Heart left ventricle (tissue), 16 donors: ENCODE data around the gene PBLD. TPM values are rescaled to one million over a fixed set of nuclear protein-coding genes. Genes with fewer than 3 reads are reported as not detected.

Experiments
- ATAC-seq, 4 donors: fragments of 200-7000 bp; cut with Tn5 transposase; one replicate each; pipeline ENCODE4 v1.9.1; 2020 to 2022; ENCODE audit warnings: moderate library complexity in 4 of 4, mild to moderate bottlenecking in 3 of 4, moderate number of reproducible peaks in 1 of 4
- DNase-seq, 5 donors: peaks; one replicate each; pipeline ENCODE4 v3.0.0-alpha.2; 2020
- H3K27ac ChIP-seq, 12 donors: fragments of 200-600 bp; sonication (generic) in 4 of 12; one replicate each; pipeline versions ENCODE4 v1.5.0 to v1.8.0; 2016 to 2022; ENCODE audit warnings: mild to moderate bottlenecking in 2 of 12
- H3K27me3 ChIP-seq, 9 donors: fragments of 200-600 bp; sonication (generic) in 2 of 9; one replicate each; pipeline versions ENCODE4 v1.5.1 to v1.8.0; 2016 to 2022; ENCODE audit warnings: mild to moderate bottlenecking in 3 of 9
- H3K36me3 ChIP-seq, 9 donors: fragments of 200-600 bp; sonication (generic) in 2 of 9; one replicate each; pipeline versions ENCODE4 v1.5.0 to v1.8.0; 2018 to 2022; ENCODE audit warnings: mild to moderate bottlenecking in 2 of 9
- H3K4me1 ChIP-seq, 12 donors: fragments of 200-600 bp; sonication (generic) in 4 of 12; one replicate each; pipeline versions ENCODE4 v1.5.0 to v1.8.0; 2016 to 2022; ENCODE audit warnings: mild to moderate bottlenecking in 3 of 12
- H3K4me3 ChIP-seq, 12 donors: fragments of 200-600 bp; sonication (generic) in 4 of 12; one replicate each; pipeline versions ENCODE4 v1.5.0 to v1.8.0; 2017 to 2022; ENCODE audit warnings: mild to moderate bottlenecking in 9 of 12, moderate library complexity in 4 of 12
- H3K9me3 ChIP-seq, 12 donors: fragments of 200-600 bp; sonication (generic) in 4 of 12; one replicate each; pipeline versions ENCODE4 v1.5.0 to v1.8.0; 2016 to 2022; ENCODE audit warnings: mild to moderate bottlenecking in 1 of 12
- POLR2A ChIP-seq, 2 donors: fragments of 450-650 bp; IDR thresholded peaks; one replicate each; pipeline ENCODE4 v1.6.1; 2017; ENCODE audit warnings: antibody characterized with exemption in 2 of 2, mild to moderate bottlenecking in 2 of 2, moderate library complexity in 2 of 2
- WGBS, 4 donors: extraction: QIAGEN DNeasy Blood & Tissue Kit in 2 of 4; methylation state at CpG; one replicate each; pipeline versions ENCODE4 v1.1.5 to v1.1.7; 2013 to 2018; 5-methylcytosine and 5-hydroxymethylcytosine counted together
- intact Hi-C, 10 donors: fragments of 100-400 bp; cut with DNase I; formaldehyde crosslinking; loops; one replicate each; pipeline versions ENCODE4 v1.11.1 to v1.14.2; 2022
- polyA plus RNA-seq, 2 donors: library from polyadenylated mRNA; stranded (reverse); fragments of 200-250 nt; gene quantifications; one replicate each; pipeline ENCODE4 v1.2.3, GENCODE V29; 2013
- total RNA-seq, 9 donors: library from RNA; depleted of rRNA in 2 of 9; stranded (reverse); fragments of >200 nt in 2 of 9; fragmentation: NEBNext Ultra II Directional in 3 of 9; extraction: Animal tissue kit (Norgen Biotek cat#: 25700) in 3 of 9; gene quantifications; one replicate each; pipeline versions ENCODE4 v1.1.0 to v1.2.4, GENCODE V29; 2016 to 2023
- TF ChIP-seq, protein P1 (sequence below), 12 donors: fragments of 200-600 bp; sonication (generic) in 4 of 12; IDR thresholded peaks; one replicate each; pipeline versions ENCODE4 v1.5.0 to v1.8.0; 2018 to 2022; ENCODE audit warnings: antibody characterized with exemption in 12 of 12, mild to moderate bottlenecking in 5 of 12
- donor health status: ischemic (EF 13 %, LVEDD 7.1; RV severe dilation, severe dysfunction).
- donor health status: healthy with polysubstance abuse.
- donor health status: DM: no; HTN: yes; CAD: no.
- donor health status: DM: no; HTN: no; CAD: no.
- donor health status: ischemic (EF 25% LVEDD 6.9; RV normal size, moderate dysfunction).
- donor health status: ischemic (EF 25% LVEDD 5.7; RV mildly dilated, moderate dysfunction).
- donor health status: healthy.
- donor health status: DM: yes; HTN: yes; CAD: no.
- donor health status: ischemic (EF 35%, LVEDD 5.7; RV mildly dilated, moderate dysfunction).
- donor health status: nonischemic (EF 11% LVEDD 7.7; RV severe dilation, severe dysfunction).
- donor health status: DM: yes; HTN: yes; CAD: no.
- donor health status: PGD.
- donor health status: ischemic (EF 29% LVEDD 5.4; RV normal size, mild dysfunction).
- donor health status: nonischemic (EF 23%, LVEDD 6.1; RV moderate dilation, normal function).

The PBLD gene
- total and polyA plus RNA-seq, 11 donors = 1.4 to 9.4 (median 5.7) TPM

DNA sequence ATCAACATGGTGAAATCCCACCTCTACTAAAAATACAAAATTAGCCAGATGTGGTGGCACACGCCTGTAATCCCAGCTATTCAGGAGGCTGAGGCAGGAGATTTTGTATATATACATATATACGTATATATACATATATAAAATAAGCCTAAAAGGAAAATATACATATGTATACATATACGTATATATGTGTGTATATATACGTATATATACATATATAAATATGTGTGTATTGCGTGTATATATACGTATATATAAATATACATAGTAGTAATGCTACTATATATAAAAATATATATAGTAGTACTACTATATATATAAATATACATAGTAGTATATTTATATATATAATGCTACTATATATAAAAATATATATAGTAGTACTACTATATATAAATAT is 26.5 kb upstream of the PBLD start:
- no peak overlapping the region for H3K27ac ChIP-seq
- H3K4me1 ChIP-seq = no peaks in the 10 kb centered on the region
- WGBS, 4 donors = 96 to 99% (median 97%) methylated on average over 6 of the region's 6 CpGs
- ATAC-seq = no peak
- TF ChIP-seq POLR2A (IDR thresholded peaks at IDR 0.05) = no peak
- TF ChIP-seq, protein P1, sequence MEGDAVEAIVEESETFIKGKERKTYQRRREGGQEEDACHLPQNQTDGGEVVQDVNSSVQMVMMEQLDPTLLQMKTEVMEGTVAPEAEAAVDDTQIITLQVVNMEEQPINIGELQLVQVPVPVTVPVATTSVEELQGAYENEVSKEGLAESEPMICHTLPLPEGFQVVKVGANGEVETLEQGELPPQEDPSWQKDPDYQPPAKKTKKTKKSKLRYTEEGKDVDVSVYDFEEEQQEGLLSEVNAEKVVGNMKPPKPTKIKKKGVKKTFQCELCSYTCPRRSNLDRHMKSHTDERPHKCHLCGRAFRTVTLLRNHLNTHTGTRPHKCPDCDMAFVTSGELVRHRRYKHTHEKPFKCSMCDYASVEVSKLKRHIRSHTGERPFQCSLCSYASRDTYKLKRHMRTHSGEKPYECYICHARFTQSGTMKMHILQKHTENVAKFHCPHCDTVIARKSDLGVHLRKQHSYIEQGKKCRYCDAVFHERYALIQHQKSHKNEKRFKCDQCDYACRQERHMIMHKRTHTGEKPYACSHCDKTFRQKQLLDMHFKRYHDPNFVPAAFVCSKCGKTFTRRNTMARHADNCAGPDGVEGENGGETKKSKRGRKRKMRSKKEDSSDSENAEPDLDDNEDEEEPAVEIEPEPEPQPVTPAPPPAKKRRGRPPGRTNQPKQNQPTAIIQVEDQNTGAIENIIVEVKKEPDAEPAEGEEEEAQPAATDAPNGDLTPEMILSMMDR (IDR thresholded peaks at IDR 0.05) = no peak
- intact Hi-C loops = no loop called here
- no peaks in the 10 kb centered on the region for H3K9me3 ChIP-seq
- no peak for DNase-seq
- H3K4me3 ChIP-seq = no peak overlapping the region
- peaks cover 0 to 99% (median 76%) of the 10 kb centered on the region in 9 donors for H3K36me3 ChIP-seq
- H3K27me3 ChIP-seq = no peaks in the 10 kb centered on the region

GRCh38 chr10:68353537-68353936 is 20.8 kb upstream of the PBLD start:
- H3K4me3 ChIP-seq = no peak overlapping the region
- 96 to 100% (median 97%) methylated on average over 2 of the region's 2 CpGs for WGBS, 4 donors
- H3K36me3 ChIP-seq = peaks cover 0 to 96% (median 83%) of the 10 kb centered on the region in 9 donors
- TF ChIP-seq POLR2A (IDR thresholded peaks at IDR 0.05) = no peak
- TF ChIP-seq, protein P1 (IDR thresholded peaks at IDR 0.05) = no peak
- H3K27me3 ChIP-seq = no peaks in the 10 kb centered on the region
- H3K9me3 ChIP-seq = no peaks in the 10 kb centered on the region
- H3K27ac ChIP-seq = no peak overlapping the region
- no peak for DNase-seq
- H3K4me1 ChIP-seq = no peaks in the 10 kb centered on the region
- ATAC-seq = no peak
- intact Hi-C loops = no loop called here

- intact Hi-C loops = loop anchor here in 3 of 10 donors (5.0 to 10.0 kb wide), 3 partner anchors 46 to 136 kb away; no protein-coding TSS in a partner anchor
- peaks cover 0 to 97% (median 79%) of the 10 kb centered on the region in 9 donors for H3K36me3 ChIP-seq
- WGBS, 4 donors = 60 to 84% (median 67%) methylated on average over 2 of the region's 2 CpGs
- peak in 2 of 4 donors; percentile 45 to 56 for ATAC-seq
- H3K27ac ChIP-seq = no peak overlapping the region
- DNase-seq = no peak
- H3K27me3 ChIP-seq = no peaks in the 10 kb centered on the region
- H3K4me1 ChIP-seq = no peaks in the 10 kb centered on the region
- no peak for TF ChIP-seq POLR2A (IDR thresholded peaks at IDR 0.05)
- TF ChIP-seq, protein P1 (IDR thresholded peaks at IDR 0.05) = peak; percentile 41 to 69 (median 52)
- H3K9me3 ChIP-seq = no peaks in the 10 kb centered on the region
- H3K4me3 ChIP-seq = no peak overlapping the region
These were observed 15.6 kb upstream of the PBLD start for GRCh38 chr10:68348265-68348741.

GRCh38 chr10:68346774-68347173 is 14.0 kb upstream of the PBLD start:
- H3K36me3 ChIP-seq = peaks cover 0 to 97% (median 79%) of the 10 kb centered on the region in 9 donors
- 81 to 95% (median 88%) methylated on average over 4 of the region's 4 CpGs for WGBS, 4 donors

More at GRCh38 chr10:68346774-68347173, 14.0 kb upstream of the PBLD start:
- intact Hi-C loops = loop anchor here in 3 of 10 donors (5.0 to 10.0 kb wide), 3 partner anchors 48 to 134 kb away; no protein-coding TSS in a partner anchor
- peaks cover 0 to 3% (median 0%) of the 10 kb centered on the region in 12 donors for H3K4me1 ChIP-seq
- H3K27ac ChIP-seq = no peak overlapping the region
- no peaks in the 10 kb centered on the region for H3K9me3 ChIP-seq
- ATAC-seq (no peak), DNase-seq (no peak)
- H3K27me3 ChIP-seq = no peaks in the 10 kb centered on the region
- H3K4me3 ChIP-seq = no peak overlapping the region
- TF ChIP-seq, protein P1 (IDR thresholded peaks at IDR 0.05) = no peak
- TF ChIP-seq POLR2A (IDR thresholded peaks at IDR 0.05) = no peak
